GM23248 (cell line): ENCODE measurements around the gene GNG3. TPM values are rescaled to one million over a fixed set of nuclear protein-coding genes. Genes with fewer than 3 reads are reported as not detected.
"Not testable (repeated sequence)": the region's sequence is repeated elsewhere in the genome, so short reads cannot be mapped to it uniquely, and the experiment has no call there.

Experiments
- DNase-seq: peaks from one replicate; pipeline ENCODE4 v3.0.0-alpha.2; 2015
- H2AFZ ChIP-seq: fragments of 200-600 bp; sonication (generic); 2 replicates; pipeline ENCODE4 v1.6.1; 2016; ENCODE audit warnings: antibody characterized with exemption
- H3F3A ChIP-seq: fragments of 200-600 bp; sonication (generic); 2 replicates; pipeline ENCODE4 v1.6.1; 2016; ENCODE audit warnings: mild to moderate bottlenecking, antibody characterized with exemption, mixed run types; ENCODE audit not compliant: insufficient read depth
- H3K27ac ChIP-seq: fragments of 200-600 bp; sonication (generic); 2 replicates; pipeline ENCODE4 v1.5.1; 2016; ENCODE audit warnings: mild to moderate bottlenecking
- H3K27me3 ChIP-seq: fragments of 200-600 bp; sonication (generic); replicated peaks from 2 replicates; pipeline ENCODE4 v1.6.1; 2016; ENCODE audit warnings: mild to moderate bottlenecking; ENCODE audit not compliant: insufficient read depth
- H3K36me3 ChIP-seq: fragments of 200-600 bp; sonication (generic); 2 replicates; pipeline ENCODE4 v1.6.1; 2016; ENCODE audit warnings: low read depth, mild to moderate bottlenecking
- H3K4me1 ChIP-seq: fragments of 200-600 bp; sonication (generic); 2 replicates; pipeline ENCODE4 v1.6.1; 2016; ENCODE audit warnings: mild to moderate bottlenecking; ENCODE audit not compliant: insufficient read depth
- H3K4me2 ChIP-seq: fragments of 200-600 bp; sonication (generic); one replicate; pipeline ENCODE4 v1.6.1; 2016; ENCODE audit warnings: mild to moderate bottlenecking; ENCODE audit not compliant: unreplicated experiment
- H3K4me3 ChIP-seq: fragments of 200-600 bp; sonication (generic); 2 replicates; pipeline ENCODE4 v1.5.1; 2016; ENCODE audit warnings: mild to moderate bottlenecking
- H3K79me2 ChIP-seq: fragments of 200-600 bp; sonication (generic); 2 replicates; pipeline ENCODE4 v1.6.1; 2016; ENCODE audit warnings: mild to moderate bottlenecking; ENCODE audit not compliant: insufficient read depth
- H3K9ac ChIP-seq: fragments of 200-600 bp; sonication (generic); 2 replicates; pipeline ENCODE4 v1.6.1; 2016; ENCODE audit warnings: mild to moderate bottlenecking
- H3K9me2 ChIP-seq: fragments of 200-600 bp; sonication (generic); 2 replicates; pipeline ENCODE4 v1.6.1; 2016; ENCODE audit warnings: mixed run types, mild to moderate bottlenecking, moderate library complexity; ENCODE audit not compliant: insufficient read depth
- H3K9me3 ChIP-seq: fragments of 200-600 bp; sonication (generic); one replicate; pipeline ENCODE4 v1.6.1; 2017; ENCODE audit warnings: low read depth
- H4K20me1 ChIP-seq: fragments of 200-600 bp; sonication (generic); 2 replicates; pipeline ENCODE4 v1.6.0; 2016; ENCODE audit not compliant: insufficient read depth
- EZH2 ChIP-seq: fragments of 200-600 bp; sonication (generic); IDR thresholded peaks from 2 replicates; pipeline ENCODE4 v1.6.1; 2018; ENCODE audit warnings: antibody characterized with exemption, mild to moderate bottlenecking; ENCODE audit not compliant: insufficient read depth, poor library complexity, severe bottlenecking
- EZH2phosphoT487 ChIP-seq: fragments of 200-600 bp; sonication (generic); IDR thresholded peaks from 2 replicates; pipeline ENCODE4 v1.6.1; 2018; ENCODE audit warnings: antibody characterized with exemption, moderate library complexity, mild to moderate bottlenecking, low read depth; ENCODE audit not compliant: insufficient read depth
- WGBS, 2 experiments: methylation state at CpG; one replicate each; pipeline ENCODE4 v1.1.6; 2015 to 2017; ENCODE audit warnings: low lambda C conversion rate in 2 of 2, low coverage in 1 of 2; ENCODE audit errors: missing lambda C conversion rate in 2 of 2; 5-methylcytosine and 5-hydroxymethylcytosine counted together
- in situ Hi-C: fragments of 300-500 bp; cut with MboI; formaldehyde crosslinking; loops from 2 replicates; pipeline ENCODE4 v1.15.0; 2020
- polyA plus RNA-seq: library from polyadenylated mRNA; unstranded; fragments of >200 nt; fragmentation: Nextera tagmentation; extraction: Ambion mirVana; gene quantifications from 2 replicates; pipeline ENCODE4 v1.2.1, GENCODE V29; 2016
- total RNA-seq: library from RNA; depleted of rRNA; stranded (reverse); fragments of >200 nt; shearing (Covaris generic); gene quantifications from 2 replicates; pipeline ENCODE4 v1.2.3, GENCODE V29; 2014

The GNG3 gene
- total and polyA plus RNA-seq, 2 experiments from 2014 or later: 0.29 TPM; not detected in 1

DNA sequence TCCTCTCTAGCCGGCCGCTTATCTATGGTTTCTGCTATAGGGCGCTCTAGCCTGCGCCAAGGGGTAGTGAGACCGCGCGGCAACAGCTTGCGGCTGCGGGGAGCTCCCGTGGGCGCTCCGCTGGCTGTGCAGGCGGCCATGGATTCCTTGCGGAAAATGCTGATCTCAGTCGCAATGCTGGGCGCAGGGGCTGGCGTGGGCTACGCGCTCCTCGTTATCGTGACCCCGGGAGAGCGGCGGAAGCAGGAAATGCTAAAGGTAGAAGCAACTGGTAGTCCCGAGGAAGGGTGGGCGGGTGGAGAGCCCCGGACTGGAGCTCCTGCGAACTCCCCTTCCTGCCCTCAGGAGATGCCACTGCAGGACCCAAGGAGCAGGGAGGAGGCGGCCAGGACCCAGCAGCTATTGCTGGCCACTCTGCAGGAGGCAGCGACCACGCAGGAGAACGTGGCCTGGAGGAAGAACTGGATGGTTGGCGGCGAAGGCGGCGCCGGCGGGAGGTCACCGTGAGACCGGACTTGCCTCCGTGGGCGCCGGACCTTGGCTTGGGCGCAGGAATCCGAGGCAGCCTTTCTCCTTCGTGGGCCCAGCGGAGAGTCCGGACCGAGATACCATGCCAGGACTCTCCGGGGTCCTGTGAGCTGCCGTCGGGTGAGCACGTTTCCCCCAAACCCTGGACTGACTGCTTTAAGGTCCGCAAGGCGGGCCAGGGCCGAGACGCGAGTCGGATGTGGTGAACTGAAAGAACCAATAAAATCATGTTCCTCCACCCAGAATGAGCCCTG, 35.7 kb upstream of the GNG3 start, which contains the start of the genes LBHD1 and UQCC3:
Gene LBHD1, minus strand, starts transcription at position 660 of the 782 bp plus-strand sequence. CDS start 2,236 bp downstream, outside the sequence.
Gene UQCC3, plus strand, starts transcription at position 66 of the 782 bp plus-strand sequence. Its CDS starts 73 bp downstream, at position 139.
- Histone ChIP-seq H3F3A (peaks cover 39% of the 10 kb centered on the region), H4K20me1 (no peaks in the 10 kb centered on the region), H3K4me3 (peak within 1 kb of the TSS; percentile 85), H3K27ac (peak within 1 kb of the TSS; percentile 85), H2AFZ (peak within 1 kb of the TSS; percentile 84), H3K79me2 (peaks cover 69% of the 10 kb centered on the region), H3K27me3 (no peaks in the 10 kb centered on the region), H3K4me2 (peak within 1 kb of the TSS; percentile 83), H3K4me1 (peaks cover 12% of the 10 kb centered on the region), H3K9me3 (no peaks in the 10 kb centered on the region), H3K9ac (peak within 1 kb of the TSS; percentile 89), H3K36me3 (peaks cover 4% of the 10 kb centered on the region; the same call in 1 of the 2 replicates), H3K9me2 (no peaks in the 10 kb centered on the region)
- WGBS, 2 experiments: 1% methylated on average over 57 to 58 of the region's 59 CpGs
- peak; percentile 91 for DNase-seq
- in situ Hi-C loops: no loop called here
- TF ChIP-seq EZH2: no peak
- TF ChIP-seq EZH2phosphoT487: no peak

DNA sequence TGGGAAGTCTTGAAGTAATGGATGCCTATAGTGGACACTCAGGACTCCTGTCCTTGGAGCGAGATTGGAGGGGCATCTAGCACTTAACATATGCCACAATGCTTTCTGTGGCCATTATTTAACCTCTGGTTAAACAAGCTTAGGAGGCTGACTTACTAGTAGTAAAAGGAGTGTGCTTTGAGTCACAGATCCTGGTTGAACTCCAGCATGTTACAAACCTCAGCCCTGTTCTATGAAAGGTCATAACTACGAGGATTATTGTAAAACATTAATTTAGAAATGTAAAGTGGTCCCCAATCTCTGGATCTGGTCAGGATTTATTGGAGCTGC, 34.3 kb upstream of the GNG3 start:
- H3K9me3 ChIP-seq: no peaks in the 10 kb centered on the region
- peaks cover 10% of the 10 kb centered on the region; the same call in 1 of the 2 replicates for H3K36me3 ChIP-seq
- no peaks in the 10 kb centered on the region for H4K20me1 ChIP-seq
- peak overlapping the region; percentile 85 for H3K4me3 ChIP-seq
- H3F3A ChIP-seq: peaks cover 33% of the 10 kb centered on the region
- H2AFZ ChIP-seq: no peak overlapping the region
- H3K9ac ChIP-seq: peak overlapping the region; percentile 89; the same call in 1 of the 2 replicates
- peaks cover 14% of the 10 kb centered on the region for H3K4me1 ChIP-seq
- no peaks in the 10 kb centered on the region for H3K9me2 ChIP-seq
- peak; percentile 62 for DNase-seq
- peaks cover 70% of the 10 kb centered on the region for H3K79me2 ChIP-seq
- in situ Hi-C loops: no loop called here
- peak overlapping the region; percentile 85 for H3K27ac ChIP-seq
- H3K4me2 ChIP-seq: peak overlapping the region; percentile 83
- WGBS, 2 experiments: 92 to 93% methylated on average over 2 of the region's 2 CpGs
- H3K27me3 ChIP-seq: no peaks in the 10 kb centered on the region
- TF ChIP-seq EZH2phosphoT487 (no peak), EZH2 (no peak)

DNA sequence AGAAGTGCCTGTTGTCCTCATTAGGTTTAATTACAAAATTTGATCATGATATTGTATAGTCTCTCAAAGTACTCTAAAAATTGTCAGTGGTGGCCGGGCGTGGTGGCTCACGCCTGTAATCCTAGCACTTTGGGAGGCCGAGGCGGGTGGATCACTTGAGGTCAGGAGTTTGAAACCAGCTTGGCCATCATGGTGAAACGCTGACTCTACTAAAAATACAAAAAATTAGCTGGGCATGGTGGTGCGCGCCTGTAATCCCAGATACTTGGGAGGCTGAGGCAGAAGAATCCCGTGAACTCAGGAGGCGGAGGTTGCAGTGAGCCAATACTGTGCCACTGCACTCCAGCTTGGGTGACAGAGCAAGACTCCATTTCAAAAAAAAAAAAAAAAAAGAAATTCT, 32.1 kb upstream of the GNG3 start:
- 92 to 96% methylated on average over 10 of the region's 10 CpGs for WGBS, 2 experiments
- not testable (repeated sequence) for H3K4me2 ChIP-seq, H3K27ac ChIP-seq, H2AFZ ChIP-seq, H3K27me3 ChIP-seq, H3K9me2 ChIP-seq, H4K20me1 ChIP-seq, H3K9me3 ChIP-seq, H3K4me3 ChIP-seq, DNase-seq, H3K9ac ChIP-seq
- in situ Hi-C loops: loop anchor here (25.0 kb wide), 1 partner anchor 288 kb away; no protein-coding TSS in a partner anchor
- Histone ChIP-seq H3K4me1 (peaks cover 15% of the 10 kb centered on the region), H3F3A (peaks cover 28% of the 10 kb centered on the region), H3K79me2 (peaks cover 71% of the 10 kb centered on the region), H3K36me3 (peaks cover 10% of the 10 kb centered on the region; the same call in 1 of the 2 replicates)

DNA sequence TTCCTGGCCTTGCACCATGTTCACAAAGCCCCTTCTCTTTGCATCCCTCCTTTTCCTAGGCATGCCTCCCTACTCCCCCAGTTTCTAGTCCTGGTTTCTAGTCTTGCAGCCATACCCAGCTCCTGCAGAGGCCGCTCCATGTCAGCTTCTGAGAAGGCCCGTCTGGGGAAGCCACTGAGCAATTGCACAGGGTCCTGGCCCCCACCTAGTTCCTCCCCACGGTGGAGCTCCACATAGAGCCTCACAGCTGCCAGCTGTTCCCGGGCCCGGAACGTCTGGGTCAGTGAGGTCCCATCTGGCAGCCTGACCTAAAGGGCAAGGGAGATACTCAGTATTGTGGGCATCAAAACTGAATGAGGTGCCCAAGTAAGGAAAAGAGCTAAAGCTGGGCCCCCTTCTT, 30.8 kb upstream of the GNG3 start:
- no peaks in the 10 kb centered on the region for H4K20me1 ChIP-seq
- no peak overlapping the region for H3K4me3 ChIP-seq
- H3K27ac ChIP-seq: no peak overlapping the region; the same call in 1 of the 2 replicates
- no peak overlapping the region for H3K4me2 ChIP-seq
- peaks cover 18% of the 10 kb centered on the region for H3K4me1 ChIP-seq
- DNase-seq: peak; percentile 47
- H3K9me2 ChIP-seq: no peaks in the 10 kb centered on the region
- peak overlapping the region; percentile 93 for H3K9ac ChIP-seq
- H2AFZ ChIP-seq: no peak overlapping the region
- TF ChIP-seq EZH2phosphoT487 (no peak), EZH2 (no peak)
- H3K27me3 ChIP-seq: no peaks in the 10 kb centered on the region
- peaks cover 10% of the 10 kb centered on the region; the same call in 1 of the 2 replicates for H3K36me3 ChIP-seq
- H3F3A ChIP-seq: peaks cover 31% of the 10 kb centered on the region
- peaks cover 64% of the 10 kb centered on the region for H3K79me2 ChIP-seq
- in situ Hi-C loops: loop anchor here (25.0 kb wide), 1 partner anchor 289 kb away; no protein-coding TSS in a partner anchor
- H3K9me3 ChIP-seq: no peaks in the 10 kb centered on the region
- 30 to 36% methylated on average over 6 of the region's 6 CpGs for WGBS, 2 experiments
